GM13977 (cell line): ENCODE results near the gene SLC4A2.

Experiments used
- DNase-seq: peaks from one replicate; pipeline ENCODE4 v3.0.0; 2012; ENCODE audit warnings: low spot score
- CTCF ChIP-seq: IDR thresholded peaks from 2 replicates; pipeline ENCODE4 v1.5.1; 2012; ENCODE audit warnings: mild to moderate bottlenecking, control low read depth; ENCODE audit not compliant: insufficient read depth; ENCODE audit errors: extremely low read depth, missing control alignments
- in situ Hi-C: fragments of 300-500 bp; cut with MboI; formaldehyde crosslinking; loops from one replicate; pipeline ENCODE4 v1.12.0; 2022; ENCODE audit warnings: low sequenced_read_pairs, low pct_unique_long_range_greater_than_20kb, mixed read lengths, inconsistent platforms; ENCODE audit not compliant: unreplicated experiment

Gene SLC4A2

GRCh38 chr7:151013356-151013732 lies 46.0 kb upstream of the SLC4A2 start:
- DNase-seq = peak; percentile 54
- in situ Hi-C loops = no loop called here
- TF ChIP-seq CTCF = no peak

- DNase-seq = peak; percentile 87
- in situ Hi-C loops = no loop called here
- TF ChIP-seq CTCF = peak; percentile 4
These were observed 45.5 kb upstream of the SLC4A2 start for GRCh38 chr7:151013733-151014497.

GRCh38 chr7:151014950-151015349 lies 44.4 kb upstream of the SLC4A2 start:
- DNase-seq = no peak
- no peak for TF ChIP-seq CTCF
- in situ Hi-C loops = no loop called here

- DNase-seq = no peak
- in situ Hi-C loops = no loop called here
- no peak for TF ChIP-seq CTCF
These were observed 43.4 kb upstream of the SLC4A2 start for GRCh38 chr7:151015967-151016366.

DNA sequence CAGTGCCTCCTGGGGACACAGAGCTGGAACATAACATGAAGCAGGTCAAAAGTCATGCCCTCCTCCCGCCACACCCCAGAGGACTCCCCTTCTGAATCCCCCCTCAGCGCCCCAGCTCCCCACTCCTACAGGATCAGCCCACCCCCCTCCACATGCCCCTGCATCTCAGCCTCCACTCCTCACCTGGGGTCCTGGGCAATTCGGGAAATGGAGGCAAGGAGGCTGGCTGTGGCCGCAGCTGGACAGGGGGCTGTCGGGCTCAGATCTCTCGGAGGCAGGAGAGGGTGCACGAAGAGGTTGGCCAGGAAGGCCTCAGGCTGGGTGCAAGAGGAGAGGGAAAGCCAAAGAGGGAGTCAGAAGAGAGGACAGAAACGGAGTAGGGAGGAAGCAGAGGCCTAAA lies 42.9 kb upstream of the SLC4A2 start:
- no peak for DNase-seq
- in situ Hi-C loops = no loop called here
- no peak for TF ChIP-seq CTCF

DNA sequence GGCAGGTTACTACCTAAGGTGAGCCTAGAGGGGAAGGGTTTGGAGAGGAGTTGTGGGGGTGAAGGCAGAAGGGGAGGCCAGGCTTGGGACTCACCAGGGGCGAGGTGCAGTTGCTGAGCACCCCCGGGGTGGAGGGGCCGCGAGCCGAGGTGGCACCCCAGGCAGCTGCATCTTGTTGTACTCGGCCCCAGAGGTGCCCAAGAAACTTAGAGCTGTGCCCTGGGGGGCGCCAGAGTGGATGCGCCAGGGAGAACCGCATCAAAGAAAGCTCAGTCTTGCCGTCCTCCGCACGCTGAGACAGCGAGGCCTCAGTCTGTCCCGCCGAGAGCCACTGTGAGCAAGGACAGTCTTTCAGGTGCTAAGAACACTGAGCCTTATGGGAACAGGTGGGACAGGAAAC lies 42.4 kb upstream of the SLC4A2 start:
- in situ Hi-C loops = no loop called here
- no peak for TF ChIP-seq CTCF
- DNase-seq = no peak
